Muscle of arm (tissue), 14 donors: ENCODE results near the gene TAS2R30. TPM values are rescaled to one million over a fixed set of nuclear protein-coding genes. Genes with fewer than 3 reads are reported as not detected.

Source experiments
- DNase-seq: peaks from one replicate; pipeline ENCODE4 v3.0.0-alpha.2; 2013
- long read RNA-seq, 11 donors: transcript quantifications; one replicate each; lab custom pipeline, GENCODE V29; 2026
- polyA plus RNA-seq, 12 donors: library from polyadenylated mRNA; unstranded; fragments of 120-200 nt; gene quantifications; one replicate each; pipeline ENCODE4 v1.2.1, GENCODE V29; 2013; ENCODE audit not compliant: insufficient read length in 12 of 12

Gene TAS2R30
- polyA plus RNA-seq: under 1 TPM in 5 of 12 donors, not detected in 7; 0.10 to 0.33 (median 0.23) TPM
- long read RNA-seq, donor 1: 0 reads
- long read RNA-seq, donor 2: 0 reads
- long read RNA-seq, donor 3: 0 reads
- long read RNA-seq, donor 4: 0 reads
- long read RNA-seq, donor 5: 0 reads
- long read RNA-seq, donor 6: 0 reads
- long read RNA-seq, donor 7: 0 reads
- long read RNA-seq, donor 8: 0 reads
- long read RNA-seq, donor 9: 0 reads
- long read RNA-seq, donor 10: 0 reads
- long read RNA-seq, donor 11: 0 reads

- DNase-seq: no peak
These were observed at the start of gene TAS2R30 for GRCh38 chr12:11134305-11134704. Gene TAS2R30, minus strand, starts transcription at chr12:11134644. Its CDS starts 400 bp downstream, at chr12:11134244.

GRCh38 chr12:11183011-11183410 lies 48.6 kb upstream of the TAS2R30 start:
- DNase-seq: no peak

GRCh38 chr12:11182529-11182928 lies 48.1 kb upstream of the TAS2R30 start:
- DNase-seq: no peak

GRCh38 chr12:11178250-11178649 lies 43.8 kb upstream of the TAS2R30 start:
- no peak for DNase-seq

GRCh38 chr12:11174022-11174421 lies 39.6 kb upstream of the TAS2R30 start:
- DNase-seq: no peak

GRCh38 chr12:11171969-11172675 lies 37.7 kb upstream of the TAS2R30 start:
- DNase-seq: peak; percentile 41

GRCh38 chr12:11171145-11171968 lies 36.9 kb upstream of the TAS2R30 start, which contains the start of gene SMIM10L1:
Gene SMIM10L1, plus strand, starts transcription at chr12:11171194. Its CDS starts 163 bp downstream, at chr12:11171357.
- DNase-seq: peak; percentile 95

GRCh38 chr12:11170810-11171144 lies 36.3 kb upstream of the TAS2R30 start:
- DNase-seq: no peak

- DNase-seq: no peak
These were observed 31.9 kb upstream of the TAS2R30 start for GRCh38 chr12:11166300-11166699.

GRCh38 chr12:11164384-11164783 lies 29.9 kb upstream of the TAS2R30 start:
- DNase-seq: no peak

GRCh38 chr12:11162502-11162901 lies 28.1 kb upstream of the TAS2R30 start:
- DNase-seq: no peak

- DNase-seq: no peak
These were observed 24.5 kb upstream of the TAS2R30 start for GRCh38 chr12:11158885-11159444.

GRCh38 chr12:11154400-11154925 lies 20.0 kb upstream of the TAS2R30 start:
- DNase-seq: no peak

GRCh38 chr12:11152725-11153124 lies 18.3 kb upstream of the TAS2R30 start:
- no peak for DNase-seq

GRCh38 chr12:11150832-11151231 lies 16.4 kb upstream of the TAS2R30 start:
- DNase-seq: no peak

- DNase-seq: no peak
These were observed 13.0 kb upstream of the TAS2R30 start for GRCh38 chr12:11147420-11147819.

- no peak for DNase-seq
These were observed 9.9 kb upstream of the TAS2R30 start for GRCh38 chr12:11144297-11144696.

- no peak for DNase-seq
These were observed 8.9 kb upstream of the TAS2R30 start for GRCh38 chr12:11143352-11143751.

GRCh38 chr12:11136075-11136474 lies 1.6 kb upstream of the TAS2R30 start:
- DNase-seq: no peak

GRCh38 chr12:11133816-11134215 lies 628 bp downstream of the TAS2R30 start:
- no peak for DNase-seq

- DNase-seq: no peak
These were observed 1.3 kb downstream of the TAS2R30 start for GRCh38 chr12:11133162-11133561.

GRCh38 chr12:11130999-11131398 lies 3.4 kb downstream of the TAS2R30 start:
- no peak for DNase-seq
